H4 (cell line): ENCODE results near the gene MRNIP. TPM values are rescaled to one million over a fixed set of nuclear protein-coding genes. Genes with fewer than 3 reads are reported as not detected.
"Not testable (repeated sequence)": the region's sequence is repeated elsewhere in the genome, so short reads cannot be mapped to it uniquely, and the experiment has no call there.

Experiments
- DNase-seq: peaks from one replicate; pipeline ENCODE4 v3.0.0-alpha.2; 2015; ENCODE audit warnings: low spot score
- total RNA-seq: library from RNA; depleted of rRNA; stranded (reverse); fragments of >200 nt; shearing (Covaris generic); gene quantifications from 2 replicates; pipeline ENCODE4 v1.2.3, GENCODE V29; 2014; rRNA removed

MRNIP gene
- total RNA-seq, 1 experiment from 2014 or later, result 3.8 TPM

GRCh38 chr5:179792612-179793467 lies 65.8 kb downstream of the MRNIP start:
- no peak for DNase-seq

GRCh38 chr5:179791881-179792611 lies 66.6 kb downstream of the MRNIP start:
- no peak for DNase-seq

DNA sequence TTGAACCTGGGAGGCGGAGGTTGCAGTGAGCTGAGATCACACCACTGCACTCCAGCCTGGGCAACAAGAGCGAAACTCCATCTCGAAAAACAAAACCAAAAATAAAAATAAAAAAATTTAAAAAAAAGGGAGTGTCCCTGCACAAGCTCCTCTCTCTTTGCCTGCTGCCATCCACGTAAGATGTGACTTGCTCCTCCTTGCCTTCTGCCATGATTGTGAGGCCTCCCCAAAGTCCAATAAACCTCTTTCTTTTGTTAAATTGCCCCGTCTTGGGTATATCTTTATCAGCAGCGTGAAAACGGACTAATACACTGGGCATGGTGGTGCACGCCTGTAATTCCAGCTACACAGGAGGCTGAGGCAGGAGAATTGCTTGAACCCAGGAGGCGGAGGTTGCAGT lies 69.3 kb downstream of the MRNIP start:
- not testable (repeated sequence) for DNase-seq

- no peak for DNase-seq
Observed at GRCh38 chr5:179788193-179788854, 70.3 kb downstream of the MRNIP start.

Other genes starting within 250 kb of the MRNIP start
- 417 and 435 TPM in 2 replicates for gene HNRNPH1, start 235.1 kb downstream of the MRNIP start, total RNA-seq
- not detected in 2 replicates for gene CBY3, start 177.8 kb downstream of the MRNIP start, total RNA-seq
- gene CANX, start 159.8 kb downstream of the MRNIP start, total RNA-seq, result 978 and 1,126 TPM in 2 replicates
- 11.9 and 12.8 TPM in 2 replicates for gene MAML1, start 126.0 kb downstream of the MRNIP start, total RNA-seq
- not detected in 2 replicates for gene LTC4S, start 64.8 kb downstream of the MRNIP start, total RNA-seq
- 160 and 216 TPM in 2 replicates for gene MGAT4B, start 52.0 kb downstream of the MRNIP start, total RNA-seq
- gene SQSTM1, start 37.9 kb downstream of the MRNIP start, total RNA-seq, result 993 and 1,115 TPM in 2 replicates
- gene TBC1D9B, start 49.1 kb upstream of the MRNIP start, total RNA-seq, result 32.1 and 37.5 TPM in 2 replicates
- 115 and 120 TPM in 2 replicates for gene RNF130, start 212.9 kb upstream of the MRNIP start, total RNA-seq